Measurements from ENCODE around the gene OR51S1. TPM values are rescaled to one million over a fixed set of nuclear protein-coding genes. Genes with fewer than 3 reads are reported as not detected.

OR51S1 gene
- total and polyA plus RNA-seq, 10 of the 15 experiments (the other 5 are each of a cell fraction or from before 2014, with no cell fraction given), result not detected

- Histone ChIP-seq H3K9me3 (replicated peaks; ENCODE audit: control insufficient read depth, insufficient read depth, low read length) (no peaks in the 10 kb centered on the region), H3K79me2 (ENCODE audit: control insufficient read depth, insufficient read depth, low read length) (no peaks in the 10 kb centered on the region), H3K27me3 (replicated peaks in 1 of 2; ENCODE audit: control insufficient read depth in 2 of 2, insufficient read depth in 2 of 2, low read length in 1 of 2) (no peaks in the 10 kb centered on the region), H2AFZ (ENCODE audit: control insufficient read depth, low read depth, low read length) (no peak overlapping the region), H3K36me3 (ENCODE audit: control insufficient read depth in 2 of 2, insufficient read depth in 2 of 2, low read length in 1 of 2) (no peaks in the 10 kb centered on the region), H3K27ac (ENCODE audit: control insufficient read depth, insufficient read depth) (no peak overlapping the region), H3K4me3 (no peak overlapping the region), H3K4me2 (ENCODE audit: control insufficient read depth, insufficient read depth) (no peak overlapping the region), H3K4me1 (ENCODE audit: control insufficient read depth, insufficient read depth, low read length) (no peaks in the 10 kb centered on the region), H3K9ac (ENCODE audit: control insufficient read depth, insufficient read depth, low read length) (no peak overlapping the region), H4K20me1 (ENCODE audit: control insufficient read depth, insufficient read depth) (no peaks in the 10 kb centered on the region)
- FAIRE-seq (no peak), ATAC-seq (no peak), DNase-seq (ENCODE audit: low read depth, low spot score) (no peak)
- in situ Hi-C loops (cut with MboI) (no loop called here), intact Hi-C loops (cut with micrococcal nuclease; ENCODE audit: unreplicated experiment) (no loop called here)
- ChIA-PET POLR2A (no interaction called here), SMC1A (ENCODE audit: uncharacterized antibody, unreplicated experiment) (interaction anchor here (0.8 kb wide), 1 partner anchor 11 kb away, joined by 3 read pairs; no protein-coding TSS in a partner anchor), RAD21 (ENCODE audit: unreplicated experiment) (no interaction called here), CTCF (no interaction called here)
- no peak for TF ChIP-seq GATAD2B (conservative IDR thresholded peaks at IDR 0.05; ENCODE audit: low read depth)
- TF ChIP-seq STAT1 (conservative IDR thresholded peaks at IDR 0.05), result no peak
- TF ChIP-seq, protein P1, sequence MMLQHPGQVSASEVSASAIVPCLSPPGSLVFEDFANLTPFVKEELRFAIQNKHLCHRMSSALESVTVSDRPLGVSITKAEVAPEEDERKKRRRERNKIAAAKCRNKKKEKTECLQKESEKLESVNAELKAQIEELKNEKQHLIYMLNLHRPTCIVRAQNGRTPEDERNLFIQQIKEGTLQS (IDR thresholded peaks at IDR 0.05; ENCODE audit: borderline replicate concordance, extremely low read depth, low read depth, low read length), result no peak
- TF ChIP-seq HDAC2 (IDR thresholded peaks at IDR 0.05), result no peak
- no peak for TF ChIP-seq ELK1 (IDR thresholded peaks at IDR 0.05; ENCODE audit: low read depth, low read length)
- no peak for TF ChIP-seq RUNX3 (IDR thresholded peaks at IDR 0.05; ENCODE audit: low read length)
- TF ChIP-seq BMI1 (IDR thresholded peaks at IDR 0.05; ENCODE audit: borderline replicate concordance), result no peak
- TF ChIP-seq CREB1 (IDR thresholded peaks at IDR 0.05; ENCODE audit: low read depth), result no peak
- no peak for TF ChIP-seq ASH2L (IDR thresholded peaks at IDR 0.05; ENCODE audit: borderline replicate concordance, low read depth)
- no peak for TF ChIP-seq USF2 (IDR thresholded peaks at IDR 0.05; ENCODE audit: borderline replicate concordance, low read depth, low read length)
- no peak for TF ChIP-seq ESRRA (IDR thresholded peaks at IDR 0.05; ENCODE audit: low read length)
- no peak for TF ChIP-seq MTA3 (IDR thresholded peaks at IDR 0.05; ENCODE audit: borderline replicate concordance, low read length)
- TF ChIP-seq PRDM15 (CRISPR knock-in tag; IDR thresholded peaks at IDR 0.05), result no peak
- TF ChIP-seq ATF2 (IDR thresholded peaks at IDR 0.05; ENCODE audit: low read length), result no peak
- TF ChIP-seq MXI1 (IDR thresholded peaks at IDR 0.05; ENCODE audit: low read depth, low read length), result no peak
- BruUV-seq (replicated peaks), result no TSS peak
- WGBS (ENCODE audit: insufficient coverage, insufficient replicate concordance, low lambda C conversion rate, missing lambda C conversion rate), result 0% methylated on average over 4 of the region's 4 CpGs
These were observed 2.0 kb upstream of the OR51S1 start for GRCh38 chr11:4851033-4851432.
